Endothelial cell of hepatic sinusoid (primary cell): ENCODE data around the gene AADACL4.

Experiments
- in situ Hi-C: cut with HindIII; loops from 2 replicates; pipeline ENCODE4 v1.10.0; 2017; ENCODE audit warnings: low sequenced_read_pairs

The AADACL4 gene

GRCh38 chr1:12643785-12644184, at the start of gene AADACL4:
AADACL4 (plus strand) TSS chr1:12644085; CDS start chr1:12644547, 462 bp downstream.
- in situ Hi-C loops, result loop anchor here (25.0 kb wide), 1 partner anchor 531 kb away; no protein-coding TSS in a partner anchor

GRCh38 chr1:12594490-12594889, 49.4 kb upstream of the AADACL4 start:
- in situ Hi-C loops, result no loop called here

GRCh38 chr1:12594966-12595756, 48.7 kb upstream of the AADACL4 start:
- in situ Hi-C loops, result no loop called here

GRCh38 chr1:12595757-12596006, 48.2 kb upstream of the AADACL4 start:
- in situ Hi-C loops, result no loop called here

GRCh38 chr1:12596007-12596821, 47.7 kb upstream of the AADACL4 start:
- in situ Hi-C loops, result no loop called here

- in situ Hi-C loops, result no loop called here
These were observed 46.1 kb upstream of the AADACL4 start for GRCh38 chr1:12597792-12598191.

- in situ Hi-C loops, result no loop called here
These were observed 44.9 kb upstream of the AADACL4 start for GRCh38 chr1:12598974-12599373.

GRCh38 chr1:12599657-12600056, 44.2 kb upstream of the AADACL4 start:
- in situ Hi-C loops, result no loop called here

GRCh38 chr1:12600335-12600734, 43.5 kb upstream of the AADACL4 start:
- in situ Hi-C loops, result no loop called here

- in situ Hi-C loops, result no loop called here
These were observed 42.8 kb upstream of the AADACL4 start for GRCh38 chr1:12600880-12601633.

GRCh38 chr1:12601700-12602658, 41.9 kb upstream of the AADACL4 start:
- in situ Hi-C loops, result no loop called here

- in situ Hi-C loops, result no loop called here
These were observed 41.2 kb upstream of the AADACL4 start for GRCh38 chr1:12602659-12603024.

GRCh38 chr1:12603224-12603623, 40.7 kb upstream of the AADACL4 start:
- in situ Hi-C loops, result no loop called here

- in situ Hi-C loops, result no loop called here
These were observed 39.6 kb upstream of the AADACL4 start for GRCh38 chr1:12604114-12604874.

GRCh38 chr1:12604986-12605385, 38.9 kb upstream of the AADACL4 start:
- in situ Hi-C loops, result no loop called here

- in situ Hi-C loops, result no loop called here
These were observed 36.6 kb upstream of the AADACL4 start for GRCh38 chr1:12607263-12607662.

- in situ Hi-C loops, result no loop called here
These were observed 35.5 kb upstream of the AADACL4 start for GRCh38 chr1:12608311-12608957.

- in situ Hi-C loops, result no loop called here
These were observed 34.3 kb upstream of the AADACL4 start for GRCh38 chr1:12609469-12610003.
